IMR-90 (cell line): ENCODE measurements around the gene HAUS7. TPM values are rescaled to one million over a fixed set of nuclear protein-coding genes. Genes with fewer than 3 reads are reported as not detected.

ENCODE experiments used
- ATAC-seq: fragments of 200-7000 bp; cut with Tn5 transposase; 2 replicates; pipeline ENCODE4 v1.9.1; 2020; ENCODE audit warnings: low read depth, mild to moderate bottlenecking, moderate library complexity
- BruUV-seq: library from RNA; stranded (reverse); fragments of 400-500 nt; replicated peaks from 2 replicates; lab custom pipeline; 2021; lab: Mats Ljungman, UMichigan
- CTCF ChIA-PET: fragments of 300-600 bp; formaldehyde crosslinking; extraction: SDS; loops from one replicate; lab custom pipeline; 2021; ENCODE audit warnings: antibody characterized with exemption; lab: Yijun Ruan, JAX
- POLR2A ChIA-PET: fragments of 300-600 bp; sonication (Branson Sonifier 250); formaldehyde crosslinking; loops from one replicate; lab custom pipeline; 2022; ENCODE audit warnings: antibody characterized with exemption; ENCODE audit not compliant: unreplicated experiment; lab: Charles Lee
- DNase-seq: peaks from one replicate; pipeline ENCODE4 v3.0.0; 2013
- H2AFZ ChIP-seq: replicated peaks from 2 replicates; pipeline ENCODE3; 2013; ENCODE audit warnings: low read length, mild to moderate bottlenecking; ENCODE audit not compliant: poor library complexity
- H2AK5ac ChIP-seq: 2 replicates; pipeline ENCODE4 v1.6.1; 2013; ENCODE audit warnings: low read depth, low read length, inconsistent platforms
- H2AK9ac ChIP-seq: replicated peaks from 2 replicates; pipeline ENCODE3; 2013; ENCODE audit warnings: mild to moderate bottlenecking, low read depth, low read length, moderate library complexity; ENCODE audit not compliant: poor library complexity
- H2BK120ac ChIP-seq: 2 replicates; pipeline ENCODE4 v1.6.1; 2013; ENCODE audit warnings: low read depth, low read length, inconsistent platforms
- H2BK15ac ChIP-seq: 3 replicates; pipeline ENCODE4 v1.6.1; 2013; ENCODE audit warnings: low read depth, low read length, inconsistent platforms
- H2BK20ac ChIP-seq: 2 replicates; pipeline ENCODE4 v1.6.1; 2013; ENCODE audit warnings: low read depth, mild to moderate bottlenecking, inconsistent platforms, low read length, moderate library complexity
- H2BK5ac ChIP-seq: 2 replicates; pipeline ENCODE4 v1.6.1; 2013; ENCODE audit warnings: mild to moderate bottlenecking, low read depth, low read length, inconsistent platforms; ENCODE audit not compliant: poor library complexity, severe bottlenecking
- H3K14ac ChIP-seq: replicated peaks from 2 replicates; pipeline ENCODE4 v1.6.1; 2013; ENCODE audit warnings: low read depth, low read length, inconsistent platforms
- H3K18ac ChIP-seq: 2 replicates; pipeline ENCODE4 v1.6.1; 2013; ENCODE audit warnings: low read depth, low read length, control low read depth
- H3K23ac ChIP-seq: 2 replicates; pipeline ENCODE4 v1.6.1; 2013; ENCODE audit warnings: low read depth, low read length, inconsistent platforms
- H3K27ac ChIP-seq: 2 replicates; pipeline ENCODE4 v1.5.1; 2013; ENCODE audit warnings: mild to moderate bottlenecking, control low read depth, low read length; ENCODE audit not compliant: insufficient read depth
- H3K27me3 ChIP-seq: 2 replicates; pipeline ENCODE4 v1.6.1; 2013; ENCODE audit warnings: low read length; ENCODE audit not compliant: control insufficient read depth, insufficient read depth
- H3K36me3 ChIP-seq: 2 replicates; pipeline ENCODE4 v1.6.1; 2013; ENCODE audit warnings: low read length, mixed read lengths; ENCODE audit not compliant: control insufficient read depth, insufficient read depth
- H3K4ac ChIP-seq: 2 replicates; pipeline ENCODE4 v1.6.1; 2013; ENCODE audit warnings: low read depth, low read length, inconsistent platforms
- H3K4me1 ChIP-seq: 2 replicates; pipeline ENCODE4 v1.6.1; 2013; ENCODE audit warnings: low read length, mixed read lengths; ENCODE audit not compliant: control insufficient read depth, insufficient read depth
- H3K4me2 ChIP-seq: 2 replicates; pipeline ENCODE4 v1.6.1; 2013; ENCODE audit warnings: low read depth, mild to moderate bottlenecking, control low read depth, low read length, moderate library complexity
- H3K4me3 ChIP-seq: 2 replicates; pipeline ENCODE4 v1.5.1; 2013; ENCODE audit warnings: low read depth, mild to moderate bottlenecking, control low read depth, low read length, moderate library complexity; ENCODE audit not compliant: insufficient read depth
- H3K56ac ChIP-seq: 2 replicates; pipeline ENCODE4 v1.6.1; 2013; ENCODE audit warnings: low read length, inconsistent platforms; ENCODE audit not compliant: insufficient read depth; ENCODE audit errors: extremely low read depth
- H3K79me1 ChIP-seq, 2 experiments: 2 replicates each; pipeline ENCODE4 v1.6.1; 2013; ENCODE audit warnings: low read length in 2 of 2, inconsistent platforms in 1 of 2, low read depth in 1 of 2
- H3K9ac ChIP-seq: 2 replicates; pipeline ENCODE4 v1.6.1; 2013; ENCODE audit warnings: low read depth, low read length, control low read depth
- H3K9me1 ChIP-seq: 2 replicates; pipeline ENCODE4 v1.6.1; 2013; ENCODE audit warnings: low read length, inconsistent platforms; ENCODE audit not compliant: insufficient read depth
- H3K9me3 ChIP-seq: 2 replicates; pipeline ENCODE4 v1.6.1; 2013; ENCODE audit warnings: low read length; ENCODE audit not compliant: control insufficient read depth, insufficient read depth
- H4K20me1 ChIP-seq: 2 replicates; pipeline ENCODE4 v1.6.1; 2013; ENCODE audit warnings: low read length, inconsistent platforms; ENCODE audit not compliant: insufficient read depth
- H4K5ac ChIP-seq: 2 replicates; pipeline ENCODE4 v1.6.1; 2013; ENCODE audit warnings: mild to moderate bottlenecking, low read depth, low read length, control low read depth
- H4K8ac ChIP-seq, 2 experiments: 2 replicates each; pipeline ENCODE4 v1.6.1; 2013; ENCODE audit warnings: low read depth in 2 of 2, low read length in 2 of 2, control low read depth in 1 of 2, inconsistent platforms in 1 of 2
- H4K91ac ChIP-seq: 2 replicates; pipeline ENCODE4 v1.6.1; 2013; ENCODE audit warnings: low read depth, low read length, inconsistent platforms; ENCODE audit not compliant: insufficient read depth
- CEBPB ChIP-seq: IDR thresholded peaks from 2 replicates; pipeline ENCODE4 v1.6.1; 2012; ENCODE audit warnings: low read depth, low read length, improper control_type of control experiment
- CHD1 ChIP-seq: IDR thresholded peaks from 2 replicates; pipeline ENCODE4 v1.6.1; 2012; ENCODE audit warnings: low read depth, low read length, improper control_type of control experiment
- FOS ChIP-seq: fragments of 150-350 bp; IDR thresholded peaks from 2 replicates; pipeline ENCODE4 v1.6.1; 2016; ENCODE audit warnings: low read depth, low read length
- MAZ ChIP-seq: IDR thresholded peaks from 2 replicates; pipeline ENCODE4 v1.6.1; 2012; ENCODE audit warnings: low read depth, mild to moderate bottlenecking, low read length, improper control_type of control experiment, moderate library complexity, borderline replicate concordance
- MXI1 ChIP-seq: IDR thresholded peaks from 2 replicates; pipeline ENCODE4 v1.6.1; 2012; ENCODE audit warnings: low read depth, mild to moderate bottlenecking, low read length, moderate library complexity, borderline replicate concordance
- NFE2L2 ChIP-seq: fragments of 150-350 bp; IDR thresholded peaks from 2 replicates; pipeline ENCODE4 v1.6.1; 2016; ENCODE audit warnings: low read depth, mild to moderate bottlenecking, low read length
- RCOR1 ChIP-seq: IDR thresholded peaks from 2 replicates; pipeline ENCODE4 v1.6.1; 2012; ENCODE audit warnings: mild to moderate bottlenecking, low read length, improper control_type of control experiment; ENCODE audit not compliant: insufficient replicate concordance
- SMC3 ChIP-seq: fragments of 150-350 bp; IDR thresholded peaks from 2 replicates; pipeline ENCODE4 v1.6.1; 2016; ENCODE audit warnings: low read depth, mild to moderate bottlenecking, antibody characterized with exemption, low read length, moderate library complexity
- WGBS, 2 experiments: methylation state at CpG; one replicate each; pipeline versions ENCODE4 v1.1.5 to v1.1.7; 2013; ENCODE audit warnings: missing lambda C conversion rate in 2 of 2; ENCODE audit not compliant: insufficient read length in 1 of 2; ENCODE audit errors: extremely low coverage in 2 of 2; 5-methylcytosine and 5-hydroxymethylcytosine counted together
- dilution Hi-C: fragments of 300-500 bp; cut with HindIII; formaldehyde crosslinking; loops from one replicate; pipeline ENCODE4 v1.14.3; 2018; ENCODE audit warnings: low sequenced_read_pairs; ENCODE audit not compliant: unreplicated experiment
- in situ Hi-C: fragments of 300-500 bp; cut with MboI; formaldehyde crosslinking; loops from 3 replicates; pipeline ENCODE4 v1.14.3; 2019; ENCODE audit warnings: low sequenced_read_pairs, inconsistent platforms, mixed read lengths
- intact Hi-C: fragments of 100-400 bp; cut with micrococcal nuclease; formaldehyde crosslinking; loops from 2 replicates; pipeline ENCODE4 v1.10.0; 2022
- polyA plus RNA-seq, 3 experiments: library from polyadenylated mRNA; depleted of rRNA; stranded (reverse); fragments of >200 nt; gene quantifications; 2 replicates each; pipeline ENCODE4 v1.2.3, GENCODE V29; 2012; ENCODE audit warnings: low replicate concordance in 1 of 3
- total RNA-seq: library from RNA; depleted of rRNA; stranded (reverse); fragments of >200 nt; gene quantifications from 2 replicates; pipeline ENCODE4 v1.2.3, GENCODE V29; 2012
- TF ChIP-seq, protein P1 (sequence below): conservative IDR thresholded peaks from 2 replicates; pipeline ENCODE4 v1.5.1; 2012; ENCODE audit warnings: mild to moderate bottlenecking, low read depth, low read length, improper control_type of control experiment

HAUS7 gene
- total and polyA plus RNA-seq, 2 of the 4 experiments (the other 2 are of a cell fraction) = 10.8 to 25.9 TPM

DNA sequence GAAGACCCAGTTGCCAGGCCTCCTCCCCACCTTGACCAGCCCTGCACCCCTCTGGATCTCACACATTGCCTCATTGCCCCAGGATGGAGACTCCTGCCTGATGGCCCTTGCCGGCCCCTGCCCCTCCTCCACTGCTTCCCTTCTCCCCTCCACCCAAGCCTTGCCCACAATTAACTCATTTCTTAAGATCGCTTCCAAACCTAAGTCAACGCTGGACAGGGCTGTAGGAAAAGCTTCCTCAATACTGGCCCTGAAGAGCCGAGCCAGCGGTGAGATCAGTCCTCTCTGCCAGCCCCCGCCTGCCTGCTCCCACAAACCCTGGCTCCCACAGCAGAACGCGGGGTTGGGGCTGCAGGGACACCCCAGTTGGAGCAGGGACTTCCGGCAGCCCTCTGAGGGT lies 7.5 kb upstream of the HAUS7 start:
- in situ Hi-C loops = no loop called here
- H3K9me1 ChIP-seq = peaks cover 23% of the 10 kb centered on the region
- peak overlapping the region; percentile 94 for H2AK9ac ChIP-seq
- DNase-seq = no peak
- no peaks in the 10 kb centered on the region for H4K20me1 ChIP-seq
- peaks cover 23% of the 10 kb centered on the region for H3K4me1 ChIP-seq
- no peak overlapping the region for H3K4me3 ChIP-seq
- H2AFZ ChIP-seq = peak overlapping the region; percentile 67
- CTCF ChIA-PET = no interaction called here
- no peaks in the 10 kb centered on the region for H3K9me3 ChIP-seq
- peaks cover 0 to 5% of the 10 kb centered on the region in 2 experiments; a peak in 1 of 4 replicates for H3K79me1 ChIP-seq
- peak overlapping the region; percentile 91 to 93; a peak in 2 of 4 replicates for H4K8ac ChIP-seq
- H3K27me3 ChIP-seq = no peaks in the 10 kb centered on the region
- no peak for ATAC-seq
- H3K18ac ChIP-seq = peak overlapping the region; percentile 78; the same call in 1 of the 2 replicates
- H2BK15ac ChIP-seq = peak overlapping the region; percentile 100; the same call in 2 of the 3 replicates
- H2BK120ac ChIP-seq = peak overlapping the region; percentile 99
- no peak overlapping the region for H3K4me2 ChIP-seq
- no peak overlapping the region for H3K27ac ChIP-seq
- no peak overlapping the region for H2BK5ac ChIP-seq
- H3K4ac ChIP-seq = peak overlapping the region; percentile 99
- H3K14ac ChIP-seq = no peak overlapping the region; the same call in 1 of the 2 replicates
- peak overlapping the region; percentile 82; the same call in 1 of the 2 replicates for H4K5ac ChIP-seq
- peak overlapping the region; percentile 99 for H2BK20ac ChIP-seq
- H3K23ac ChIP-seq = no peak overlapping the region
- peak overlapping the region; percentile 98 for H2AK5ac ChIP-seq
- H3K56ac ChIP-seq = no peak overlapping the region
- no peak overlapping the region for H3K9ac ChIP-seq
- POLR2A ChIA-PET = no interaction called here
- BruUV-seq = no TSS peak
- dilution Hi-C loops = no loop called here
- H4K91ac ChIP-seq = peak overlapping the region; percentile 98; the same call in 1 of the 2 replicates
- no peaks in the 10 kb centered on the region for H3K36me3 ChIP-seq
- TF ChIP-seq CHD1 (no peak), MXI1 (no peak), FOS (no peak), MAZ (no peak), SMC3 (no peak), CEBPB (no peak), NFE2L2 (no peak), RCOR1 (no peak)
- TF ChIP-seq, protein P1, sequence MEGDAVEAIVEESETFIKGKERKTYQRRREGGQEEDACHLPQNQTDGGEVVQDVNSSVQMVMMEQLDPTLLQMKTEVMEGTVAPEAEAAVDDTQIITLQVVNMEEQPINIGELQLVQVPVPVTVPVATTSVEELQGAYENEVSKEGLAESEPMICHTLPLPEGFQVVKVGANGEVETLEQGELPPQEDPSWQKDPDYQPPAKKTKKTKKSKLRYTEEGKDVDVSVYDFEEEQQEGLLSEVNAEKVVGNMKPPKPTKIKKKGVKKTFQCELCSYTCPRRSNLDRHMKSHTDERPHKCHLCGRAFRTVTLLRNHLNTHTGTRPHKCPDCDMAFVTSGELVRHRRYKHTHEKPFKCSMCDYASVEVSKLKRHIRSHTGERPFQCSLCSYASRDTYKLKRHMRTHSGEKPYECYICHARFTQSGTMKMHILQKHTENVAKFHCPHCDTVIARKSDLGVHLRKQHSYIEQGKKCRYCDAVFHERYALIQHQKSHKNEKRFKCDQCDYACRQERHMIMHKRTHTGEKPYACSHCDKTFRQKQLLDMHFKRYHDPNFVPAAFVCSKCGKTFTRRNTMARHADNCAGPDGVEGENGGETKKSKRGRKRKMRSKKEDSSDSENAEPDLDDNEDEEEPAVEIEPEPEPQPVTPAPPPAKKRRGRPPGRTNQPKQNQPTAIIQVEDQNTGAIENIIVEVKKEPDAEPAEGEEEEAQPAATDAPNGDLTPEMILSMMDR = no peak
- WGBS, 2 experiments = 64% methylated on average over 7 of the region's 9 CpGs; no CpG with 5 or more reads in 1 of the 2 experiments
- intact Hi-C loops = no loop called here
